ENCODE measurements around the gene SLC17A1.

The SLC17A1 gene

DNA sequence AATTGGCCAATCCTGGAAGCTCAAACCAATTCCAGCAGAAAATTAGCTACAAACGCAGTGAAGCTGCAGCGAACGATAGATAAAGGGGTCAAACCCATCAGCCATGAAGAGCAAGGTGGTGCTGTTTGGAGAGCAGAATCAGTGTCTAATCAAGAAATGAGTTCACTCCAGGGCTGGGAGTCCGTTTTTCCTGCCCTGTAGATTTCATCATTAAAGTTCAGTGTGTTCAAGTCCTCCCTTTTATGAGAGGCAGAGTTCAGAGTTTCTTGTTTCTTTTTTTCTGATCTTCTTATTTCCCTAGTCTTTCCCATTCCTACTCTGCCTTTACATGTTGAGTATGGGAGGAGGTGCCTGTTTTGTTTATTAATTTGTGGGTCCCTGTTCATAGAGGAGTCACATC lies 30.4 kb downstream of the SLC17A1 start:
- H3K4me1 ChIP-seq (ENCODE audit: control insufficient read depth, insufficient read depth, low read depth, low read length), result no peaks in the 10 kb centered on the region
- no peak overlapping the region for H3K23ac ChIP-seq (ENCODE audit: low read length in 2 of 2)
- H3K4me3 ChIP-seq (ENCODE audit: insufficient read depth in 1 of 2, low read depth in 1 of 2, low read length in 2 of 2), result no peak overlapping the region
- no peak overlapping the region for H3K18ac ChIP-seq (ENCODE audit: low read depth in 1 of 2, low read length in 2 of 2)
- H3K27ac ChIP-seq (ENCODE audit: low read length, poor library complexity, severe bottlenecking), result no peak overlapping the region
- no peak overlapping the region for H3K4ac ChIP-seq (ENCODE audit: low read depth in 1 of 2, low read length in 2 of 2)
- no peak overlapping the region for H2AK5ac ChIP-seq (ENCODE audit: low read length, severe bottlenecking)
- peaks cover 0 to 4% of the 10 kb centered on the region in 2 experiments for H3K27me3 ChIP-seq (ENCODE audit: control insufficient read depth in 1 of 2, insufficient read depth in 1 of 2, low read length in 2 of 2)
- no peak overlapping the region for H3K14ac ChIP-seq (ENCODE audit: low read length in 2 of 2)
- H3K9me3 ChIP-seq (ENCODE audit: control insufficient read depth, low read length), result no peaks in the 10 kb centered on the region
- H2AFZ ChIP-seq (ENCODE audit: low read depth, low read length), result no peak overlapping the region
- H2BK15ac ChIP-seq (ENCODE audit: low read depth, poor library complexity, severe bottlenecking), result no peak overlapping the region
- H3K79me1 ChIP-seq (replicated peaks; ENCODE audit: low read length, poor library complexity, severe bottlenecking), result no peaks in the 10 kb centered on the region
- no peak for DNase-seq
- H2BK12ac ChIP-seq (ENCODE audit: low read length in 2 of 2), result no peak overlapping the region
- no peak overlapping the region for H3K9ac ChIP-seq (ENCODE audit: low read length)
- H3K36me3 ChIP-seq (ENCODE audit: control insufficient read depth in 1 of 2, insufficient read depth in 2 of 2, low read depth in 1 of 2, low read length in 2 of 2), result no peaks in the 10 kb centered on the region
- no peak overlapping the region for H4K8ac ChIP-seq (ENCODE audit: low read length)
- no peak overlapping the region for H3K4me2 ChIP-seq (ENCODE audit: low read length, poor library complexity, severe bottlenecking)
- H2BK5ac ChIP-seq (ENCODE audit: low read depth, low read length, poor library complexity, severe bottlenecking), result no peak overlapping the region
- H4K91ac ChIP-seq (ENCODE audit: low read length), result no peak overlapping the region
- H2BK120ac ChIP-seq (ENCODE audit: low read depth, low read length), result no peak overlapping the region
- WGBS, result 85% methylated on average over 3 of the region's 4 CpGs

GRCh38 chr6:25794784-25795183 lies 37.1 kb downstream of the SLC17A1 start:
- Histone ChIP-seq H3K4me3 (ENCODE audit: insufficient read depth in 1 of 2, low read depth in 1 of 2, low read length in 2 of 2) (no peak overlapping the region), H3K4me1 (ENCODE audit: control insufficient read depth, insufficient read depth, low read depth, low read length) (no peaks in the 10 kb centered on the region), H3K27me3 (ENCODE audit: control insufficient read depth in 1 of 2, insufficient read depth in 1 of 2, low read length in 2 of 2) (peaks cover 0 to 2% of the 10 kb centered on the region in 2 experiments), H2BK12ac (ENCODE audit: low read length in 2 of 2) (no peak overlapping the region), H2AFZ (ENCODE audit: low read depth, low read length) (no peak overlapping the region), H2BK120ac (ENCODE audit: low read depth, low read length) (no peak overlapping the region), H3K4ac (ENCODE audit: low read depth in 1 of 2, low read length in 2 of 2) (no peak overlapping the region), H3K18ac (ENCODE audit: low read depth in 1 of 2, low read length in 2 of 2) (no peak overlapping the region), H3K4me2 (ENCODE audit: low read length, poor library complexity, severe bottlenecking) (no peak overlapping the region), H3K23ac (ENCODE audit: low read length in 2 of 2) (no peak overlapping the region), H4K91ac (ENCODE audit: low read length) (no peak overlapping the region), H2BK5ac (ENCODE audit: low read depth, low read length, poor library complexity, severe bottlenecking) (no peak overlapping the region), H2AK5ac (ENCODE audit: low read length, severe bottlenecking) (no peak overlapping the region), H3K14ac (ENCODE audit: low read length in 2 of 2) (no peak overlapping the region), H3K36me3 (ENCODE audit: control insufficient read depth in 1 of 2, insufficient read depth in 2 of 2, low read depth in 1 of 2, low read length in 2 of 2) (no peaks in the 10 kb centered on the region), H3K27ac (ENCODE audit: low read length, poor library complexity, severe bottlenecking) (no peak overlapping the region), H4K8ac (ENCODE audit: low read length) (no peak overlapping the region), H2BK15ac (ENCODE audit: low read depth, poor library complexity, severe bottlenecking) (no peak overlapping the region), H3K9me3 (ENCODE audit: control insufficient read depth, low read length) (no peaks in the 10 kb centered on the region), H3K9ac (ENCODE audit: low read length) (no peak overlapping the region), H3K79me1 (replicated peaks; ENCODE audit: low read length, poor library complexity, severe bottlenecking) (no peaks in the 10 kb centered on the region)
- 71% methylated on average over 2 of the region's 2 CpGs for WGBS
- no peak for DNase-seq

DNA sequence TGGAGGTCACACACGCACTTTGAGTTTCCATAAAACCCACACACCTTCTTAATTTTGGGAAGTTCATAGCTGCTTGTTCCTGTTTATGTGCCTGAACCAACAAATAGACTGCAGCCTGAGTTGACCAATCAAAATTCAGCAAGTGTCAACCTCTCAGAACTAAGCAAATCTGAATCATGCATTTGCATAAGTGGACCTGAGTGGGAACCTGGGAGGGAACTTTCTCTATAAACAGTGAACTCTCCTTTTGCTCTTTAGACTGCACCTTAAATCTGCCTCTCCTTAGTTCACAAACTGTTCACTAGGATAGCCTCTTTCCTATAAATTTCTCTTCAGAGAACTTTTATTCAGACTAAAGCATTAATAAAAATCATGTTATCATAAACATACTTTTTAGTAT lies 37.9 kb downstream of the SLC17A1 start:
- Histone ChIP-seq H4K91ac (ENCODE audit: low read length) (no peak overlapping the region), H3K9me3 (ENCODE audit: control insufficient read depth, low read length) (no peaks in the 10 kb centered on the region), H2BK120ac (ENCODE audit: low read depth, low read length) (no peak overlapping the region), H2BK15ac (ENCODE audit: low read depth, poor library complexity, severe bottlenecking) (no peak overlapping the region), H3K79me1 (replicated peaks; ENCODE audit: low read length, poor library complexity, severe bottlenecking) (no peaks in the 10 kb centered on the region), H3K36me3 (ENCODE audit: control insufficient read depth in 1 of 2, insufficient read depth in 2 of 2, low read depth in 1 of 2, low read length in 2 of 2) (no peaks in the 10 kb centered on the region), H3K18ac (ENCODE audit: low read depth in 1 of 2, low read length in 2 of 2) (no peak overlapping the region), H2AFZ (ENCODE audit: low read depth, low read length) (no peak overlapping the region), H3K14ac (ENCODE audit: low read length in 2 of 2) (no peak overlapping the region), H3K27ac (ENCODE audit: low read length, poor library complexity, severe bottlenecking) (no peak overlapping the region), H3K27me3 (ENCODE audit: control insufficient read depth in 1 of 2, insufficient read depth in 1 of 2, low read length in 2 of 2) (no peaks in the 10 kb centered on the region), H3K4me1 (ENCODE audit: control insufficient read depth, insufficient read depth, low read depth, low read length) (no peaks in the 10 kb centered on the region), H3K4ac (ENCODE audit: low read depth in 1 of 2, low read length in 2 of 2) (no peak overlapping the region), H3K4me3 (ENCODE audit: insufficient read depth in 1 of 2, low read depth in 1 of 2, low read length in 2 of 2) (no peak overlapping the region), H2BK5ac (ENCODE audit: low read depth, low read length, poor library complexity, severe bottlenecking) (no peak overlapping the region), H3K4me2 (ENCODE audit: low read length, poor library complexity, severe bottlenecking) (no peak overlapping the region), H4K8ac (ENCODE audit: low read length) (no peak overlapping the region), H3K23ac (ENCODE audit: low read length in 2 of 2) (no peak overlapping the region), H3K9ac (ENCODE audit: low read length) (no peak overlapping the region), H2AK5ac (ENCODE audit: low read length, severe bottlenecking) (no peak overlapping the region), H2BK12ac (ENCODE audit: low read length in 2 of 2) (no peak overlapping the region)
- WGBS, result 95% methylated on average over 1 of the region's 1 CpG
- DNase-seq, result no peak

DNA sequence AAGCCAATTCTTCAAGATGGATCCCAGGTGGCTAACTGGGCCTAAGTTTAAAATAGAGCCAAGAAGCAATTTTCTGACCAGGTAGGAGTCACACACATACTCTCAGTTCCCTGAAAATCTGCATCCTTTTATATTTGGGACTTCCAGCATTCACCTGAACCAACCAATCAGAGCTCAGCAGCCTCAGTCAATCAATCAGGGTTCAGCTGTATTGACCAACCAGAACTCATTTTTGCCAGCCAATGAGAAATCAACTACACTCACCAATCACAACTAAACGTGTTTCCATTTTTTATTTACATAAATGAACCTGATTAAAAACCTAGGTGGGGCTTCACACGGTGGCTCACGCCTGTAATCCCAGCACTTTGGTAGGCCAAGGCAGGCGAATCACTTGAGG lies 39.8 kb downstream of the SLC17A1 start:
- Histone ChIP-seq H2BK12ac (ENCODE audit: low read length in 2 of 2) (no peak overlapping the region), H3K9ac (ENCODE audit: low read length) (no peak overlapping the region), H3K4ac (ENCODE audit: low read depth in 1 of 2, low read length in 2 of 2) (no peak overlapping the region), H2BK15ac (ENCODE audit: low read depth, poor library complexity, severe bottlenecking) (no peak overlapping the region), H3K27ac (ENCODE audit: low read length, poor library complexity, severe bottlenecking) (no peak overlapping the region), H4K91ac (ENCODE audit: low read length) (no peak overlapping the region), H3K23ac (ENCODE audit: low read length in 2 of 2) (no peak overlapping the region), H2BK5ac (ENCODE audit: low read depth, low read length, poor library complexity, severe bottlenecking) (no peak overlapping the region), H3K4me2 (ENCODE audit: low read length, poor library complexity, severe bottlenecking) (no peak overlapping the region), H3K14ac (ENCODE audit: low read length in 2 of 2) (no peak overlapping the region), H2BK120ac (ENCODE audit: low read depth, low read length) (no peak overlapping the region), H3K18ac (ENCODE audit: low read depth in 1 of 2, low read length in 2 of 2) (no peak overlapping the region), H4K8ac (ENCODE audit: low read length) (no peak overlapping the region), H3K27me3 (ENCODE audit: control insufficient read depth in 1 of 2, insufficient read depth in 1 of 2, low read length in 2 of 2) (no peaks in the 10 kb centered on the region), H3K9me3 (ENCODE audit: control insufficient read depth, low read length) (no peaks in the 10 kb centered on the region), H2AFZ (ENCODE audit: low read depth, low read length) (no peak overlapping the region), H3K4me1 (ENCODE audit: control insufficient read depth, insufficient read depth, low read depth, low read length) (no peaks in the 10 kb centered on the region), H3K79me1 (replicated peaks; ENCODE audit: low read length, poor library complexity, severe bottlenecking) (no peaks in the 10 kb centered on the region), H2AK5ac (ENCODE audit: low read length, severe bottlenecking) (no peak overlapping the region), H3K36me3 (ENCODE audit: control insufficient read depth in 1 of 2, insufficient read depth in 2 of 2, low read depth in 1 of 2, low read length in 2 of 2) (no peaks in the 10 kb centered on the region), H3K4me3 (ENCODE audit: insufficient read depth in 1 of 2, low read depth in 1 of 2, low read length in 2 of 2) (no peak overlapping the region)
- DNase-seq, result no peak
- 77% methylated on average over 4 of the region's 4 CpGs for WGBS

Data from mesenchymal stem cell (in vitro differentiated cells and primary cell).